Measurements from ENCODE around the gene NAT8L.

DNA sequence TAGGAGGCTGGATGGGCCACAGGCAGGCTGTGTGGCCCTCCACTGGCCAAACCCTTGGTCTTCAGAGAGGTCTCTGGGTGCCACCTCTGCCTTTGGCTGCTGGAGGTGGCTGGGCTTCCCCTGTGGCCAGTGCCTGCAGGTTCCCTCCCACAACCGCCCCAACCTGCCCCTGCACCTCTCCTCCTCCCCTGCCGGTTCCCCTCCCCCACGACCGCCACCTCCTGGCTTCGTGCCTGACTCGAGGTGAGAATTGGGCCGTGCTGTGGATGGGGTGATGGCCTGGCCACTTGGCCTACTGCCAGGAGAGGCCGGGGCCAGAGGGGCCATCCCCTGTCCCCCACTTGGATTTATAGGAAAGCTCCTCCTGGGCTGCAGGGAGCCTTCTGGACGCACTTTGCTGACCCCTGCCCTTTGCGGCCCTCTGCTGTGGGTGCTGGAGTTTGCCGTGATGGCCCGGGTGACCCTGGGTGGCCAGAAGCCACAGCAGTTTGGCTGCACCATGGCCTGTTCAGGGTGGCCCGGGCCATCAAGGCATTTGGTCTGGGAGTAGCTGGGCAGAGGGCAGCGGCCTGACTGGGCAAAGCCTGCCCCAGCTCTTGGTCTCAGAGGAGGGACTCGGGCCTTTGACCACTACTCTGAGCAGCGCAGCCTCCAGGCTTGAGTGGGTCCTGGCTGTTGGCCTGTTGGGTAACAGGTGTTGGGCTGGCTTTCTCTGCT lies 3.8 kb downstream of the NAT8L start:
- TF ChIP-seq CTCF (IDR thresholded peaks at IDR 0.05) (no peak), POLR2A (IDR thresholded peaks at IDR 0.05) (no peak)
